Raji (cell line): ENCODE results near the gene SLC6A18.

Experiments
- POLR2A ChIP-seq: IDR thresholded peaks from 2 replicates; pipeline ENCODE4 v1.6.1; 2011; ENCODE audit warnings: low read depth, low read length, control low read depth; ENCODE audit not compliant: insufficient read depth

SLC6A18 gene

GRCh38 chr5:1257841-1258240 lies 32.7 kb downstream of the SLC6A18 start:
- no peak for TF ChIP-seq POLR2A

GRCh38 chr5:1259806-1260480 lies 34.8 kb downstream of the SLC6A18 start:
- no peak for TF ChIP-seq POLR2A

- no peak for TF ChIP-seq POLR2A
These were observed 36.5 kb downstream of the SLC6A18 start for GRCh38 chr5:1261643-1262042.

GRCh38 chr5:1262381-1262780 lies 37.2 kb downstream of the SLC6A18 start:
- TF ChIP-seq POLR2A: no peak

GRCh38 chr5:1264211-1264610 lies 39.0 kb downstream of the SLC6A18 start:
- TF ChIP-seq POLR2A: no peak

- no peak for TF ChIP-seq POLR2A
These were observed 39.8 kb downstream of the SLC6A18 start for GRCh38 chr5:1265026-1265425.

- no peak for TF ChIP-seq POLR2A
These were observed 40.6 kb downstream of the SLC6A18 start for GRCh38 chr5:1265461-1266455.

- no peak for TF ChIP-seq POLR2A
These were observed 41.6 kb downstream of the SLC6A18 start for GRCh38 chr5:1266791-1267190.

GRCh38 chr5:1268056-1268455 lies 42.9 kb downstream of the SLC6A18 start:
- no peak for TF ChIP-seq POLR2A

GRCh38 chr5:1268666-1269065 lies 43.5 kb downstream of the SLC6A18 start:
- no peak for TF ChIP-seq POLR2A

GRCh38 chr5:1270426-1270825 lies 45.2 kb downstream of the SLC6A18 start:
- no peak for TF ChIP-seq POLR2A

GRCh38 chr5:1270933-1271914 lies 46.0 kb downstream of the SLC6A18 start:
- TF ChIP-seq POLR2A: no peak

- TF ChIP-seq POLR2A: no peak
These were observed 47.0 kb downstream of the SLC6A18 start for GRCh38 chr5:1272201-1272600.

GRCh38 chr5:1273745-1274144 lies 48.6 kb downstream of the SLC6A18 start:
- no peak for TF ChIP-seq POLR2A

GRCh38 chr5:1274471-1274870 lies 49.3 kb downstream of the SLC6A18 start:
- TF ChIP-seq POLR2A: no peak
